Astrocyte (in vitro differentiated cells and primary cell): ENCODE measurements around the gene SOX30.

Experiments
- CTCF ChIP-seq: IDR thresholded peaks from 2 replicates; pipeline ENCODE4 v1.5.1; 2011; ENCODE audit warnings: low read depth, mild to moderate bottlenecking, inconsistent platforms, low read length, moderate library complexity; ENCODE audit not compliant: insufficient read depth
- EZH2 ChIP-seq: IDR thresholded peaks from 2 replicates; pipeline ENCODE4 v1.6.1; 2012; ENCODE audit warnings: mild to moderate bottlenecking, low read length, inconsistent platforms; ENCODE audit not compliant: insufficient read depth

- TF ChIP-seq CTCF, result no peak
- no peak for TF ChIP-seq EZH2
Observed at GRCh38 chr5:157669701-157670097, 17.5 kb upstream of the SOX30 start.
